HFF-Myc (cell line): Measurements from ENCODE around the gene PDCD7.
"Not testable (repeated sequence)": the region's sequence is repeated elsewhere in the genome, so short reads cannot be mapped to it uniquely, and the experiment has no call there.

Experiments used
- DNase-seq: peaks from one replicate; pipeline ENCODE4 v3.0.0-alpha.2; 2011; ENCODE audit warnings: low read depth; ENCODE audit errors: extremely low read depth
- H3K4me3 ChIP-seq: replicated peaks from 2 replicates; pipeline ENCODE4 v1.5.1; 2011; ENCODE audit warnings: low read depth, mild to moderate bottlenecking, control low read depth, low read length
- TF ChIP-seq, protein P1 (sequence below): IDR thresholded peaks from 2 replicates; pipeline ENCODE4 v1.5.1; 2012; ENCODE audit warnings: mild to moderate bottlenecking, low read depth, low read length, control low read depth; ENCODE audit errors: missing control alignments

PDCD7 gene

DNA sequence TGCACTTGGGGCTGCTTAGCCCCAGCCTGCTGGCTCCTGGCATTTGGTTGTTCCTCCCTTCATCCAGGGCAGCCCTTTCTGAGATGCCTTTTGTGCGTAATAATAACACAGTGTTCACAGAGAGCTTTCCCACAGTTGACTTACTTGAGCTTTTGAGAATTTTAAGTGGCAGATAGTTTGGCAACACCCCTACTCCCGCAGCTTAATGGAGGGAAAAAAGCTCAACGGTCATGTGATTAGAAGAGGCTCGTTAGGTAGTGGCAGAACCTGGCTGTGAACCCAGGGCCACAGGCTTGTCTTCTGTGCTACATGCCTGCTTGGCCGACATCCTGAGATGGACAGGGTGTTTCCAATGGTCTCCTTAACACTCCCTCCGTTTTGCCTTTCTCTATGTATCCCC is 52.3 kb downstream of the PDCD7 start:
- no peak for DNase-seq
- H3K4me3 ChIP-seq, result no peak overlapping the region
- TF ChIP-seq, protein P1, sequence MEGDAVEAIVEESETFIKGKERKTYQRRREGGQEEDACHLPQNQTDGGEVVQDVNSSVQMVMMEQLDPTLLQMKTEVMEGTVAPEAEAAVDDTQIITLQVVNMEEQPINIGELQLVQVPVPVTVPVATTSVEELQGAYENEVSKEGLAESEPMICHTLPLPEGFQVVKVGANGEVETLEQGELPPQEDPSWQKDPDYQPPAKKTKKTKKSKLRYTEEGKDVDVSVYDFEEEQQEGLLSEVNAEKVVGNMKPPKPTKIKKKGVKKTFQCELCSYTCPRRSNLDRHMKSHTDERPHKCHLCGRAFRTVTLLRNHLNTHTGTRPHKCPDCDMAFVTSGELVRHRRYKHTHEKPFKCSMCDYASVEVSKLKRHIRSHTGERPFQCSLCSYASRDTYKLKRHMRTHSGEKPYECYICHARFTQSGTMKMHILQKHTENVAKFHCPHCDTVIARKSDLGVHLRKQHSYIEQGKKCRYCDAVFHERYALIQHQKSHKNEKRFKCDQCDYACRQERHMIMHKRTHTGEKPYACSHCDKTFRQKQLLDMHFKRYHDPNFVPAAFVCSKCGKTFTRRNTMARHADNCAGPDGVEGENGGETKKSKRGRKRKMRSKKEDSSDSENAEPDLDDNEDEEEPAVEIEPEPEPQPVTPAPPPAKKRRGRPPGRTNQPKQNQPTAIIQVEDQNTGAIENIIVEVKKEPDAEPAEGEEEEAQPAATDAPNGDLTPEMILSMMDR, result no peak

DNA sequence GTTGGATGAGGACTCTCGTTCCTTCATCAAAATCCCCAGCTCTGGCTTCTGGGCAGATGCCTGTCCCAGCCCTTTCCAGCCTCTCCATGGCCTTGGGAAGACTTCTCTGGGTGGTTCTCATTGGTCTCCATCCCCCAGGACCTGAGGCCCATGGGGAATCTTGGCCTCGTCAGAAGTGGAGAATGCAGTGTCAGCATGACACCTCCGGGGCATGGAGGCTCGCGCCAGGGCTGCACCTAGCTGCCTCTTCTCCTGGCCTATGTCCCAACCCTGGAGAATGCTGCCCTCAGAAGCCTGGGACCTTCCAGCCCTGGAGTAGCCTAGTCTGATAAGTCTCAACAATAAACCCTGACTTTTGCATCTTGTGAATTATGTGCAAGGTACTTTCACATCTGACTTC is 54.0 kb downstream of the PDCD7 start:
- DNase-seq, result no peak

DNA sequence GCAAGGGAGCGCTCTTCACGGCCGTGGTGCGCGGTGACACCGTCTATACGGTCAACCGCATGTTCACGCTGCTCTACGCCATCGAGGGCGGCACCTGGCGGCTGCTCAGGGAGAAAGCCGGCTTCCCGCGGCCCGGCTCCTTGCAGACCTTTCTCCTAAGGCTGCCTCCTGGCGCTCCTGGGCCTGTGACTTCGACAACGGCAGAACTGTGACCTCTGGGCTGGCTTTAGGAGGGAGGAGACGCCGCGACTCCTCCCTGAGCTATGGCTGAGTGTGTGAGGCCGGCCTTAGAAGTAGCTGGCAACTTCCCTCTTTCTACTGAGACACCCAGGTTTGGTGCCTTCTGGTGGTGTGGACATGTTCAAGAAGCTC is 55.6 kb downstream of the PDCD7 start:
- no peak for DNase-seq
- H3K4me3 ChIP-seq, result no peak overlapping the region
- TF ChIP-seq, protein P1, result peak; percentile 74

More for the DNA sequence above, 54.0 kb downstream of the PDCD7 start:
- H3K4me3 ChIP-seq, result no peak overlapping the region
- TF ChIP-seq, protein P1, result no peak

DNA sequence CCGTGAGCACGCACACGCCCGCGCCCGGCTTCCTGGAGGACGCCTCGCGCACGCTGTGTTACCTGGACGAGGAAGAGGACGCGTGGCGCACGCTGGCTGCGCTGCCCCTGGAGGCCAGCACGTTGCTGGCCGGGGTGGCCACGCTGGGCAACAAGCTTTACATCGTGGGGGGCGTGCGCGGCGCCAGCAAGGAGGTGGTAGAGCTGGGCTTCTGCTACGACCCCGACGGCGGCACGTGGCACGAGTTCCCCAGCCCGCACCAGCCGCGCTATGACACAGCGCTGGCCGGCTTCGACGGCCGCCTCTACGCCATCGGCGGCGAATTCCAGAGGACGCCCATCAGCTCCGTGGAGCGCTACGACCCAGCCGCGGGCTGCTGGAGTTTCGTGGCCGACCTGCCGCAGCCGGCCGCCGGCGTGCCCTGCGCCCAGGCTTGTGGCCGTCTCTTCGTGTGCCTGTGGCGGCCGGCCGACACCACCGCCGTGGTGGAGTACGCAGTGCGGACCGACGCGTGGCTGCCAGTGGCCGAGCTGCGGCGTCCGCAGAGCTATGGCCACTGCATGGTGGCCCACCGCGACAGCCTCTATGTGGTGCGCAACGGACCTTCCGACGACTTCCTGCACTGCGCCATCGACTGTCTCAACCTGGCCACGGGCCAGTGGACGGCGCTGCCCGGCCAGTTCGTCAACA is 56.2 kb downstream of the PDCD7 start:
- H3K4me3 ChIP-seq, result no peak overlapping the region
- DNase-seq, result no peak
- TF ChIP-seq, protein P1, result no peak

DNA sequence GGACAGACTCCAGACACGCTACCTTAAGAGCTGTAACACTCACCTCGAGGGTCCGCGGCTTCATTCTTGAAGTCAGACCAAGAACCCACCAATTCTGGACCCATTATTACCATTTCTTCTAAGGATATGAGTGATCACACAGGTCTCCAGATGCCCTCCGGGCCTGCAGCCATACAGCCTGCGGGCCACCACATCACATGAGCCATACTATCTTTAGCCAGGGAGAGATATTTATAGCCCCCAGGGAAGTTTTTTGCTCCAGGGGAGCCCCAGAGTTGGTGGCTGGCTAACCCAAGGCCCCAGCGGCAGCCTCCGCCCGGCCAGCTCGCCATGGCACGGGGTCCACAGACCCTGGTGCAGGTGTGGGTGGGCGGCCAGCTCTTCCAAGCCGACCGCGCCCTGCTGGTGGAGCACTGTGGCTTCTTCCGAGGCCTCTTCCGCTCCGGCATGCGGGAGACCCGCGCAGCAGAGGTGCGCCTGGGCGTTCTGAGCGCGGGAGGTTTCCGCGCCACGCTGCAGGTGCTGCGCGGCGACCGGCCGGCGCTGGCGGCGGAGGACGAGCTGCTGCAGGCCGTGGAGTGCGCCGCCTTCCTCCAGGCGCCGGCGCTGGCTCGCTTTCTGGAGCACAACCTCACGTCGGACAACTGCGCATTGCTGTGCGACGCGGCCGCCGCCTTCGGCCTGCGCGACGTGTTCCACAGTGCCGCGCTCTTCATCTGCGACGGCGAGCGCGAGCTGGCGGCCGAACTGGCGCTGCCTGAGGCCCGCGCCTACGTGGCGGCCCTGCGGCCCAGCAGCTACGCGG is 56.9 kb downstream of the PDCD7 start, which contains the start of gene KBTBD13:
TSS of gene KBTBD13 (plus strand) at position 261 of the 805 bp plus-strand sequence. CDS start at position 331, 70 bp downstream.
- no peak for DNase-seq
- TF ChIP-seq, protein P1, result no peak
- no peak within 1 kb of the TSS for H3K4me3 ChIP-seq

DNA sequence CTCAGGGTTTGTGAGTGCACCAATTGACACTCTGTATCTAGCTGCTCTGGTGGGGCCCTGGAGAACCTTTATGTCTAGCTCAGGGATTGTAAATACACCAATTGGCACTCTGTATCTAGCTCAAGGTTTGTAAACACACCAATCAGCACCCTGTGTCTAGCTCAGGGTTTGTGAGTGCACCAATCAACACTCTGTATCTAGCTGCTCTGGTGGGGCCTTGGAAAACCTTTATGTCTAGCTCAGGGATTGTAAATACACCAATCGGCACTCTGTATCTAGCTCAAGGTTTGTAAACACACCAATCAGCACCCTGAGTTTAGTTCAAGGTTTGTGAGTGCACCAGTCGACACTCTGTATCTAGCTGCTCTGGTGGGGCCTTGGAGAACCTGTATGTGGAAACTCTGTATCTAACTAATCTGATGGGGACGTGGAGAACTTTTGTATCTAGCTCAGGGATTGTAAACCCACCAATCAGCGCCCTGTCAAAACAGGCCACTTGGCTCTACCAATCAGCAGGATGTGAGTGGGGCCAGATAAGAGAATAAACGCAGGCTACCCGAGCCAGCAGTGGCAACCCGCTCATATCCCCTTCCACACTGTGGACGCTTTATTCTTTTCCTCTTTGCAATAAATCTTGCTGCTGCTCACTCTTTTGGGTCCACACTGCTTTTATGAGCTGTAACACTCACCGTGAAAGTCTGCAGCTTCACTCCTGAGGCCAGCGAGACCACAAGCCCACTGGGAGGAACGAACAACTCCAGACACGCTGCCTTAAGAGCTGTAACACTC is 57.8 kb downstream of the PDCD7 start:
- DNase-seq, H3K4me3 ChIP-seq: not testable (repeated sequence)

DNA sequence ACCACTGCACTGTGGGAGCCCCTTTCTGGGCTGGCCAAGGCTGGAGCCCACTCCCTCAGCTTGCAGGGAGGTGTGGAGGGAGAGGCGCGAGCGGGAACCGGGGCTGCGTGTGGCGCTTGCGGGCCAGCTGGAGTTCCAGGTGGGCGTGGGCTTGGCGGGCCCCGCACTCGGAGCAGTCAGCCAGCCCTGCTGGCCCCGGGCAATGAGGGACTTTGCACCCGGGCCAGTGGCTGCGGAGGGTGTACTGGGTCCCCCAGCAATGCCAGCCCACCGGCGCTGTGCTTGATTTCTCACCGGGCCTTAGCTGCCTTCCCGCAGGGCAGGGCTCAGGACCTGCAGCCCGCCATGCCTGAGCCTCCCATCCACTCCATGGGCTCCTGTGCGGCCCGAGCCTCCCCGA is 58.7 kb downstream of the PDCD7 start:
- DNase-seq, H3K4me3 ChIP-seq: not testable (repeated sequence)
